Measurements from ENCODE around the gene PHC2.
A peak's percentile ranks its signal among the peaks of the same experiment; 100 is the strongest.

PHC2 gene

DNA sequence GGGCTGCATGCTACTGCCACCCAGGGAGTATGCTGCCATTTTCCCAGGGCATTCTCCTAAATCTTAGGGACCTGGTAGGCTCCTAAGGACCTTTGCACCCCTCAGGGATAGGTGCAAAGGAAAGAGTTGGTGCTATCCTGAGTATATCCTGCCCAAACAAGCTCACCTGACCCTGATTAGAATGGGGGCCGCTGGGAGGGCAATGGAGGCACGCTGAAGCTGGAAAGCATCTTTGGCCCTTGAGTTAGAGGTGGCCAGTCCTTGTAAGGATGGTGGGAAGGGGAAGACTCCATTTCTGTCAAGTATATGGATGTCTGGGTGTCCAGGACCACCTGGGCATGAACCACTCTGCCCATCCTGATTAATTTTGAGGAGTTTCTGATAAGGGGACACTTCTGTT lies 61.1 kb downstream of the PHC2 start:
- DNase-seq (ENCODE audit: low spot score) = no peak

DNA sequence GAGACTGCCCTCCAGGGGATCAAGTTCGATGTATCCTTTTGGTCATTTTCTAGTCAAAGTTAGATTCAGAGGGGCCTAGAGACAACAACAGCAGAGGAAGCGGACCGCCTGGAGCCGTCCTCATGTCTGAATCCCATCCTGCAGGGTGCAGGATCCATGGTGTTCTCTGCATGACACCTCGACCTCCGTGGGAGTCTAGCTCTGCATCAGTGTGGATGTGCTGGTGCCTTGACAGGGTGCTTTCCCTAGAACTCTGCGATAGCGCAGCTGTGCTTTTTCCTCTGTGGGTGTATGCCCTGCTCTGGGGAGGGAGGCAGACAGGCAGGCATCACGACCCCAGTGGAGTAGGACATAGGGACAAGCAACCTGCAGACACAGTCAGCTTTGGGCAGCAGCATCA lies 61.8 kb downstream of the PHC2 start:
- DNase-seq (ENCODE audit: low spot score) = no peak

DNA sequence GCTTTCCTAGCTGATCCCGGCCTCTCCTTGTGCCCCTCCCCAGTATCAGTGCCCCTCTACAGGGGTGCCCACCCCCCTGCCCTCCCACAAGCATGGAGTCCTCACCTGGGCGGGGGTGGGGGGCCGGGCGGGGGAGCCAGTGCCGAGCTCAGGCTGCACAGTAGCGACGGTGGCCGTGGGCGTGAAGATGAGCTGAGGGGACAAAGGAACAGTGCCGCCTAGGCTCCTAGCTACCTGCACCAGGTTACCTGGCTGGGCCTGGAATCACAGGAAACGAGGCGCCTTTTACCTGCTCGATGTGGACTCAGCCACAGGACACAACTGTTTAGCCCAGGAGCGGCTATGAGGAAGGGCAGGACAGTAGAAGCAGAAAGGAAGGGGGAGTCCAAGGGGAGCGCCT lies 62.5 kb downstream of the PHC2 start:
- no peak for DNase-seq (ENCODE audit: low spot score)

DNA sequence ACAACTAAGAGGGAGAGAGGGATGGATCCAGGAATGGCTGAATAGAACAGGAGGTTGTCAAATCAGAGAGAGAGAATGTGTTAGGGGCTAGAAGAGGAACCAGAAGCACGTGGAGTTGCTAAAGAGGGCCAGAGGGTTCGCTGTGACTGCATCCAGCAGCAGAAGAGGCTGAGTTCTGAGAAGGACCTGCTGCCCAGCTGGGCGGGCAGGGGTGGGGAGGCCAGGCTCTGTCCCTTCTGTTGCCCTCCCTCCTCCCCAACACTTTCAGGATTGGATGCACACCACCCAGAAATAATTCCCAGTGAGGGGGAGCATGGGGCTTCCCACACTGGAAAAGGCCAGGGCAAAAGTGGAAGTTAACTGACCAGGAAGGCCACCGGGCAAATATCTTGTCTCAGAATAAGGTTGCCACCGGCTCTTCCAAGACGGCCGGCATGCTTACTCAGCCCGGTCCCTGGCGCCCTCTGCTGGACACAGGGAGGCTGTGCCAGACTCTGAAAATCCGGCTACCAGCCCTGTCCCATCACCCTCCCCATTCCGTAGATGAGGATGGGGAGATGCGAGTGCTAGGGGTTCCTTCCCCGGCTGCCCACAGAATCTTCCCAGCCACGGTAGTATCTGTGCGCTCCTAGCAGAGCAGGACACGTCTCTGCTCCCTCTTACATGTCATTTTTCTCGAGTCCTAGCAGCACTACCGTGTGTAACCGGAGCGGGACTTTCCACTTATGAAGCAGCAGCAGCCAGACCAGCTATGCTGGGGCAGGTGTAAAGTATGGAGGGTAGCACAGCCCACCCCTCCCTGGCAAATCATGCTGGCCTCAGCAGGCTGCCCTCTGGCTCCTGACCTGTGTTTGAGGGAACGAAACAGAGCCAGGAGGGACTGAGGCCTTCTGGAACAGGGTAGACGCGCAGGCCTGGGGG lies 63.1 kb downstream of the PHC2 start:
- DNase-seq (ENCODE audit: low spot score) = peak; percentile 83

DNA sequence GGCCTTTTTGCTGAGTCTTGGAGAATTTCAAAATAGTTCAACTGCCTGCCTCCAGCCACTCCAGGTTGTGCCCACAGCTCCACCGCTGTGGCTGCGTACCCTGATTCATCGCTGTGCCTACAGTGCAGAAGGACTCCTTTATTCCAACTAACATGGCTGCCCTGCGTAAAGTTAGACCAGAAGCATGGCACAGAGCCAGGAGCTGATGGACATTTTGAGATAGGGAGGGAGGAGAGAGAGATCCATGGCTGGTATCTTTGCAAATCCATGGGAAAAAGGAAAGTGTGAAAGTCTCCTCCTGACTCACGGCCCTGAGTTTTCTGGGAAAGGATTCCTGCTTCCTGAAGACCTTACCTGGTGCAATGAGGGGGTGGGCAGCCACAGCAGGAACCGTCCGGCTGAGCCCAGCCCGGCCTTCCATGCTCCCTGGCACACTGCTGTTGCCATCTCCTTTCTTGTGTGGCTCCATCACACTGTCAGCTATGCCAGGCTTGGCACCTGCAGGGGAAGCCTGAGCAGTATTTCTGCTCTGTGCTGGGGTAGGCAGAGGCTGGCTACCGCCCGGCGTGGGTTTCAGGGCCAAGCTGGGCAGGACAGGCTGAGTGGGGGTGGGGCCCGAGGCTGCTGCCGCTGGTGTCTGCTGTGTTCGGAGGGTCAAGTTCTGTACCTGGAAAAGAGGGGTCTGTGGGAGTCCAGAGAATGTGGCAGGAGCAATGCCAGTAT lies 64.0 kb downstream of the PHC2 start:
- no peak for DNase-seq (ENCODE audit: low spot score)

DNA sequence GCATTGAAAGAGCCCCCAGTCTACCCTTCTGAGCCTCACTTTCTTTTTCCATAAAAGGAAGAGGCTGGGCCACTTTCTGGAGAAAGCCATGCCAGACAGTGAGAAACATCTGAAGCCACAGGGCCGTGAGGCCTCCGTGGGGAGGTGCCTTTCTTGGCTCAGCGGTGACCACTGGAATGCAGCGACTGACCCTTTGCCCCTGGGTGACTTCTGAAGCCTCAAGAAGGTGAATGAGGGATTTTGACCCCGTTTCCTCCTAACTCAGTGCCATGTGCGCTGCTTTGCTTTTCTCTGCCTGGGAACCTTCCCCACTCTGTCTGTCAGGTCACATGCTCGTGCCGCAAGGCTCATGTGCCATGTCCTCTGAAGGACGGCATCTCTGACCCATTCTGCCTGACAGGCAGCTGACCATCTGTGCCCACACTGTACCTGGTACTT lies 65.3 kb downstream of the PHC2 start:
- DNase-seq (ENCODE audit: low spot score) = no peak

DNA sequence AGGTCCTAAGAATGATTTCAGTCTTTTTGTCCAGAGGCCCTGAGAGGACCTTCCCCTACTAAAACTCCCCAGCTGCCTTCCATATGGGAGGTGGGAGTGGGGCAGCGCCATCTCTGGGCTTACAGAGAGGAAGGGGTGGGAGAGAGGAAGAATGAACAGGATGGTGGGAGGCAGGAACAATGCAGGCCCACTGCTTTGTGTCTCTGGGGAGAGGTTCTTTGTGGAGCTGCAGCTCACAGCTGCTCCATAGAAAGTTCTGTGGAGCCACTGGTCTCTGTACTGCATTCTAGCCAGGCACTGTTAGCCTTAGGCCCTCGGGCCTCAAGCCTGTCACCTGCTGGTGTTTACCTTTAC lies 66.4 kb downstream of the PHC2 start:
- no peak for DNase-seq (ENCODE audit: low spot score)

DNA sequence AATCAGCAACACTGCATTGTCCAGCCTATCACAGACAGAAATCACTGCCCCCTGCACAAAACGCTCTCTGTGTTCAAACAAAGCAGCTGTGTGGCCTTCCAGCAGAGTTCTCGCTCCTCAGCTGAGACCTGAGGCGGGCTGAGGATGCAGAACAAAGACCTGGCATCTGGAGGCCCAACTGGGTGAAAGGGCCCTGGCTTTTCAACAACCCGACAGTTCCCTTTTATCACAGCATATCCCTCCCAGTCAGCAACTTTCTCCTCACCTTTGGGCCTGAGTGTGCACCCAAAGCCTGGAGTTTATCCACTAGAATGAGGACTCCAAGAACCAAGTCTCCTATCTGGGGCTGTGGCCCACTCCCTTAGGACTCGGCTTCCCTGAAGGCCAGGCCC lies 67.4 kb downstream of the PHC2 start:
- peak; percentile 88 for DNase-seq (ENCODE audit: low spot score)

DNA sequence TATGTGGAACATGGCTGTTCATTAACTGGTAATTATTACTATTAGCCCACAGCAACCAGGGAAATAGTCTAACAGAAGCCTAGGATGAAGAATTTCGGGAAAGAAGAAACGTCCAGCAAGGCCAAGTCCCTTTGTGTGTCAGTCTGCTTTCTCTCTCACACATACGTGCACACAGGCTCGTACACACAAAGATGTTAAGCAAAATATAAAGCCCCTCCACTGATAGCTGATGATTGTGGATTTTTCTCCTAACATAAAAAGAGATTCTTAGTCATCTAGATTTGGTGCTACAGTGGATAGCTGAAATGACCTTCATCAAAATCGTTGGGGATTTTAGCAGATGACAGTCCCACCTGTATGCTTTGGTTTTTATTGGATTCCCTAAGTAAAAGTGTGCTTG lies 67.9 kb downstream of the PHC2 start:
- no peak for DNase-seq (ENCODE audit: low spot score)

DNA sequence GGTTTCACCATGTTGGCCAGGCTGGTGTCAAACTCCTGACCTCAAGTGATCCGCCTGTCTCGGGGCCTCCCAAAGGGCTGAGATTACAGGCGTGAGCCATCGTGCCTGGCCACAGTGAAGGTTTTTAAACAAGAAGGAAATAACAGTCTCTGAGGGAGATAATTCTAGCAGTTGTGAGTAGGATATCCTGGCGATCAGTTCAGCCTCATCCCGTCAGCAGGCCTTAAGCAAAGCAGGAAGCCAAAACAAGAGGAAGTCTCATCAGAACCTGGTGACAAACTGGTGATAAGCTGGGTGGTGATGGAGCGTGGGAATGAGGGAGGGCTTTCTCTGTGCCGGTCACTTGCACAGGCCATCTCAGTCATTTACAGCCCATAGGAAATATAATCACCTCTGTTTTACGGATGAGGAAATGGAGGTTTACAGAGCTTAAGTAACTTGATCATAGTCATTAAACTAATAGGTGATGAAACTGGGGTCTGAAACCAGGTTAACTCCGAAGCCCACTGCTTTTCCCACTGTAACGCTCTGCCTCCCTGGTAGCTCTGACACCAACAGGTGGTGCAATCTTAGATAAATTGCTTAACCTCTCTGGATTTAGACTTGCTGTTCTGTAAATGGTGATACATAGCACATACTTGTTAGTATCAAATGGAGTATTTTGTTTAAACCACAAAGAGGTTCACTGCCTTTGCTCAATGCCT lies 69.2 kb downstream of the PHC2 start:
- DNase-seq (ENCODE audit: low spot score) = no peak

DNA sequence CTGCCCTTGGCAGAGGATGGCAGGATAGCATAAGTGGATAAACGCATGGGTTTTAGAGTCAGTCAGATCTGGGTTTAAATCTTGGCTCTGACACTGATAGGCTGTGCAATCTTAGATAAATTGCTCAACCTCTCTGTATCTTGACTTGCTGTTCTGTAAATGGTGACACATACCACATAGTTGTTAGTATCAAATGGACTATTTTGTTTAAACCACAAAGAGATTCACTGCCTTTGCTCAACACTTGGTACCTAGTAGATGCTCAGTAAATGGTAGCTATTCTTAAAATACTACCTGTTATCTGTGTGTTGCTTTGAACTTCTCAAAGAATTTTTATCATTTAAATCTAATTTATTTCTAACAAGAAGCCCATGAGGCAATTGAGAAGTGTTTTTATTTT lies 70.5 kb downstream of the PHC2 start:
- no peak for DNase-seq (ENCODE audit: low spot score)

DNA sequence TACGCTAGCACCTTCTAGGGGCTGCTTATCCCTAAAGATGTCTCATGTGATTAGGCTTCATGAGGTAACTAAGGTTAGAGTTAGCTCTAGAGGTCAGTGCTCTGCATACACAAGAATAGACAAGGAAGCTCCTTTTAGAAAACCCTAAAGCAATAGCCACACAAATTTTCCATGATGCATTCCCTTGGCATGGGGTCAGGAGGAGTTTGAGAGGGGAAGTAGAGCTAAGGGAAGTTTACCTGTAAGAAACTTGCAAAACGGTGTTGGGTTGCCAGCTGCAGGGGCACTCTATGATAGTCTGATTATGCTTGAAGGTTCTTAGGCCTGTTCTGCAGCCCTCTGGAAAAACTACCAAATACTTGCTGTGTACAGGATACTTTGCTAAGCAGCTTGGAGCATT lies 71.0 kb downstream of the PHC2 start:
- no peak for DNase-seq (ENCODE audit: low spot score)

DNA sequence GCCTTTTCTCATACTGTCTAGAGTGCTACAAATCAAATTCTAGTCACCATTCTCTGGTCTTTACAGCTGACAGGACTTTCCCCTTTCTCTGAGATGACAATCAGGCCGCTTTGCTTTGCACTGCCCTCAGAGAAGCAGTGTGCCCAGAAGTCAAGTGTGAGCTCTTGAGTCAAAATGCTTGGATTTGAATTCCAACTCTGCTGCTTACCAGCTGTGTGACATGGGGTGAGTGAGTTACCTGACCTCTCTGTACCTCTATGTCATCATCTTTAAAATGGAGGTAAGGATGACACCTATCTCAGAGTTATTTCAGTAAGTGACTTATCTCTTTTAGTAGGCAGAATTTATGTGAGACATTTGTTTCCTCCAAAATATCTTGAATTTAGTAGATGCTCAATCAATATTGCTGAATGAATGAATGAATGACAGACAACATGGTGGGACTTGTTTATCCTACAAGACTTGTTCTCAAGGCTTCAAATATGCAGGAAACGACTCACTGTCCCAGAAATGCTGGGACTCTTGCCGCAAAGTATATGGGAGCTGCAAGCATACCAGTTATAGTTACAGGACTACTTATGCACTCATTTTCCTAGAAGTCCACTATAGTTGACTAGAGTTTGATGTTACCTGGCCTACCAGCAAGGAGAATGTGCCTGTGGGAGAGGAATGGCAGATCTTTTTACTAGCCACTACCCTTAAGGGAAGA lies 71.9 kb downstream of the PHC2 start:
- no peak for DNase-seq (ENCODE audit: low spot score)

DNA sequence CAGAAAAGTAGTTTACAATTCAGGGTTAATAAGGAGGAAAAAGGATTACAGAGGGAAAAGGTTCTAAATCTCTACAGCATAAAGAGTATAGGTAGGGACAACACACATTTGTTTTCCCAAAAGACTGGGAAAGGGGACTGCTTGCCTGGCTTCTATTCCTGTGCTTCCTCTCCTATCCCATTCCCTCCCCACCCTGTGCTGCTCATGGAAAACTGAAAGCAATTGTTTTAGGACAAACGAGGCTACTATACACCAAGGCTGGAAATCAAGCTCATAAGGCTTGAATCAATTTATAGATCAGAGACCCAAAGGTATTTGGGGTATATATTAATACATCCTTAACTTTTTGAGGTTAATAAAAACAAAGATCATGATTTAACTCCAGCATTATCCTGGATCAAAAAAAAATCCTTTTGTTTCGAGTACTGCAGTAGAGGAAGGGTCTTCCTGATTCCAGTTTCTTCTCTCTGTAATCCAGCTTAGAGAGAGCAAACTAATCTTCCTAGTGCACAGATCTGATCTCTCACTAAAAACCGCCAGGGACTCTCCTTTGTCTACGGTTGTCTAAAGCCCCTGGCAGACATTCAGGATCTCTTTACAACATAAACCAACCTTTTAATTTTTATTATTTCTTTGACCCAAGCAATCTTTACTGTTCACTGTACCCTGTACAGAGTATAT lies 72.6 kb downstream of the PHC2 start:
- DNase-seq (ENCODE audit: low spot score) = no peak

DNA sequence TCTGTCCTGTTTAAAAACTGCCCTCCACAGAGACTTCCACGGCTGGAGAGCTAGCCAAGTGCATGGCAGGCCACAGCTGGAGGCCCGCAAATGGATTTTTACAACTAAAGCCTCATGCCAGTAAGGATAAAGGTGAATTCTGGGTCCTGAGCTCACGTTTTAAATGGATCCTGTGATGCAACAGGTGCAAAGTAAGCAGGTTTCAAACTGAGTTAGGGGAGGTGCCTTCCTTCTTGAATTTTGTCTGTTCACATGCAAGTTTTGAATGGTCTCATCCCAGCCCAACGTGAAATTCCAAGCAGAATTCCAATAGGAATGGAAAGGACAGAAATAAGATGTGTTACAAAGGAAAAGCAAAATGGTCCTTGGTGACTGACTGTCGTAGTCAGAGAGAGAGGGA lies 73.8 kb downstream of the PHC2 start:
- no peak for DNase-seq (ENCODE audit: low spot score)

DNA sequence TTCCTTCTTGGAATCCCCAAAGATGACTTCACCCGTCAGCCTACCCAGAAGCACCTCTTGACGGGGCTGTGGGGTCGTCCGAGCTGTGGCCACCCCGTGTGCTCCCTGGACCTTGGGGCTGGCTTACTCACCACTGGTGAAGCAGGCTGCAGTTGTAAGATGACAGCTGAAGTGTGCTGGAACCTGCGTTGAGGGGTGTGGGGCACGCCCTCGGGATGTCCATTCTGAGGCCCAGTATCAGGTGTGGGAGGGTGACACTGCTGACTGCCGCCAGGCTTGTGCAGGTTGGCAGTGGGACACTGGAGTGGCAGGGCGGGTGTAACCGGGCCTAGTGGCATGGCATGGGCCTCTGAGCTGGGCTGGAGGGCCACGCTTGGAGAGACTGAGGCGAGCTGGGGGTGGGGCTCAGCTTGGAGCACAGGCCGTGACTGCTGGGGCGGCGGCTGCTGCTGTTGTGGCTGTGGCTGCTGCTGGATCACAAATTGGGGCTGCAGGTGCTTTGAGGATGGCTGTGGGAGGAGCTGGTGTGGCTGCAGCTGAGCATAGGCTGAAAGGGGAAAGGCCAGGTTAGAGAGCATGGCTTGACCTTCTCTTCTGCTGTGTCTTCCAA lies 76.1 kb downstream of the PHC2 start:
- no peak for DNase-seq (ENCODE audit: low spot score)

DNA sequence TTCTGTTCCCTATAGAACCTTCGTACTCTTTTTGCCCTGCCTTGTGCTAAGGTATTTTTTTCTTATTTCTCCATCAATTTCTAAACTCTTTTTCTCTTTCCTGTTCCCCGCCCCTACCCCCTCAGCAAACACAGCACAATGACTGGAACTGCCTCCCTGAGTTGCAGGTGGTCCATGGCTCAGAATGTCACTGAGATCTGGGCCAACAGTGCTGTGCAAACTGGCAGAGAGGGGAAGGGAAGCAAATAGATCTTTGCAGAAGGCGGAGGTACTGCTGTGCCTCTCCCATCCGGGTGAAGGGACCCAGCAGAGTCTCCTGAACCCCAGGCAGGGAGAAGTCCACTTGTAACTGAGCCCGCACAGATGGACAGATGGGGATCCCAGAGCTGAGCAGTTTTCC lies 77.4 kb downstream of the PHC2 start:
- DNase-seq (ENCODE audit: low spot score) = no peak

DNA sequence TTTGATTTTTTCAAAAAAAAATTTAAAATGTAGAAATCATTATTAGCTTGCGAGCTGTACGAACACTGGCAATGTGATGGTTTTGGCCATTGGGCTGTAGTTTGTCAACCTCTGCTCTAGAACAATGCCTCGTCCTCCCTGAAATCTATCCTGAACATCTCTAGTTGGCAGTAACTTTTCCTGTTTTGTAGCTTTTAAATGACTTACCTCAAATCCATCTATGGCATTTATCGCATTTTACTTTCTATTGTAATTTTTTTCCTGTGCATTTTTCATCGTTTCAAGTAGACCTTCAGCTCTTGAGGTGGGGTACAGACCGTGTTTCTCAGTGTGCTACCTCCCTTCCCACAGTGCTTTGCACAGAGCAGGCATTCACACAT lies 79.6 kb downstream of the PHC2 start:
- DNase-seq (ENCODE audit: low spot score) = no peak

DNA sequence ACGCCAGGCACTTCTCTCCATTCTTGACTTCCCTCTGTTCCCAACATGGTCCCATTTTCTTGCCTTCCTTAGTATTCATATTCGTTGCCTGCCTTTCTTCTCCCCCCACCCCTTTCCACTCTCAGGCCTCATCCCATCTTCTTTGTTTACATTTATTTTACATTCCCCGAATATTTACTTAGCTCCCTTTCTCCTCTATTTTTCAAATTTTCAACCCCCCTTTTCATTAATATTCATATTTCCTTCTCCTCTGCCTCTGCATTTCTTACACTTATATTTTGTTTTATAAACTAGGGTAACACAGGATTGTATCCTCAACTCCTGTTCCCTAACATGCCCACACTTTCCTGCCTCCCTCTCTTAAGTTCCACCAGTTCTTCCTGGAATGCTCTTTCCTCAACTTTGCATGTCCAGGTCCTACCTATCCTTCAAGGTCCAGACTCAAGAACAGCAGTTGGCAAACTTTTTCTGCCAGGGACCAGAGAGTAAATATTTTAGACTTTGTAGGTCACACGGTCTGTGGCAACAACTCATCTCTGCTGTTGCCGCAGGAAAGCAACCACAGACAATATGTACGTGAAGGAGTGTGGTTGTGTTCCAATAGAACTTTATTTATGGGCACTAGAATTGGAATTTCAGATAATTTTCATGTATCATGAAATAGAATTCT lies 80.1 kb downstream of the PHC2 start:
- DNase-seq (ENCODE audit: low spot score) = no peak

DNA sequence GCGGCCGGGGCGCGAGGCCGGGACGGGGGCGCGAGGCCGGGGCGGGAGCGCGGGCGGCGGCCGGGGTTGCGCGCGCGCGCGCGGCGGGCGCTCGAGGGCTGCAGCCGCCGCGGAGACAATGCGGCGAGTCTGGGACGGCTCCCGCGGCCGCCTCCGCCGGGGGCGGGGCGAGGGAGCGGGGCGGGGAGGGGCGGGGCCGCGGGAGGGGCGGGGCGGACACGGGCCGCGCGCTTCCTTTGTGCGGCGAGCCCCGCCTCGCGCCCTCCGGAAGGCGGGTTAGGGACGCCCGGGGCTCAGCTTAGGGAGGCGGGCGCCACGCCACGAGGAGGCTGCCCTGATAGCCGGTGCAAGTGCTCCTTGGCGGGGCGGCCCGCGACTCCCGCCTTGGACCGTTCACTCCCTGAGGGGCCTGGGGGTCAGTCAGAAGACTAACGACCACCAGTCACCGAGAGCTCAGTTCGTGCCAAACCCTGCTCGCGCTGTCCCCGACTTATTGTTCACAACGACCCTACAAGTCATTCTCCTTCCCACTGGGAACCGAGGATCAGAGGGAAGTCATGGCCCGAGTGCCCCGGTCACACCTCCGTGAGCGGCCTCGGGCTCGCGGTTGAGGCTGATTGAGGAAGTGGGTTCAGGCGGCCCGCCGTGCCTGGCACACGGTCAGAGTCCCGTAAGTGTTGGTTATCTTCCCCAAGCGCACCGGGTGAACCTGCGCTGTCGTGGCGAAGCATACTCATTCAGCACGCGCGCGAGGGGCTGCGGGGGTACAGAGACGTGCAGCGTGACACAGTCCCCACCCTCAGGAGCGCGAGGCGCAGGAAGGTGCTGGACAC lies 80.9 kb downstream of the PHC2 start:
- peak; percentile 89 for DNase-seq (ENCODE audit: low spot score)
